Activated CD4-positive, CD25-positive, alpha-beta regulatory T cell treated with anti-CD3 and anti-CD28 coated beads, Interleukin-2, amount 50 U/mL, for 72 hours (primary cell): ENCODE results near the gene PTPRN2.
"Not testable (repeated sequence)": the region's sequence is repeated elsewhere in the genome, so short reads cannot be mapped to it uniquely, and the experiment has no call there.

ENCODE experiments used
- DNase-seq: peaks from one replicate; pipeline ENCODE4 v3.0.0; 2021

Gene PTPRN2

DNA sequence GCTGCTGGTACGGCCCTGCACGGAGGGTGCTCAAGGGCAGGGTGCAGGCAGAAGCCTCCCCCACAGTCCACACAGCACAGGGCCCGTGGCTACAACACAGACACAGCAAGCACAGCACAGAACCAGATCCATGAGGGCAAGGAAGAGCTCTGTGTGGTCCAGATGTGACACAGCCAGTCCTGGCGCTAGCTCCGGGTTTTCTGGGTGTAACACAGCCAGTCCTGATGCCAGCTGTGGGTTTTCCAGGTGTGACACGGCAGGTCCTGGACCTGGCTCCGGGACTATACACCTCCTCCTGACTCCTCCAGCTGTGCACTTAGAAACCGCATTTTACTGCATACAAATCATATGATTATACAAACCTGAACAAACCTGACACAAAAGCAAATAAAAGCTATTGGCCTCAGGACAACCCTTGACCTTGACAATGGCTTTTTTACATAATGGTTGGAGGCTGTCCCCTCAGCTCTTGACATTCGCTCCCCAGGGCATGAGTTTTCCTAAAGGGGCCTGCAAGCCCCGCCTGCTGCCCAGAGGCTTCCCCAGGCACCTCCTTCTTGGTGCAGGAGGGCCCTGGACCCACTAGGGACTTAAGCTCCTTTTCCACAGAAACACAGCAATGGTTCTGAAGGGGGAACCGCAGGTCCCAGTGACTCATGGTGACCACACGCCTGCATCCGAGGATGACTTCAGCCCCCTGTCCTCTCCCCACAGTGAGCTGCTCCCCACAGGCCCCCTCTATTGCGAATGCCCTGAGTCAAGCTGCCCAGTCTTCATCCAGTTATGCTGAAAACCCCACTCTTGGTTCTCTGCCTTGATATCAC, 209.6 kb downstream of the PTPRN2 start:
- no peak for DNase-seq

DNA sequence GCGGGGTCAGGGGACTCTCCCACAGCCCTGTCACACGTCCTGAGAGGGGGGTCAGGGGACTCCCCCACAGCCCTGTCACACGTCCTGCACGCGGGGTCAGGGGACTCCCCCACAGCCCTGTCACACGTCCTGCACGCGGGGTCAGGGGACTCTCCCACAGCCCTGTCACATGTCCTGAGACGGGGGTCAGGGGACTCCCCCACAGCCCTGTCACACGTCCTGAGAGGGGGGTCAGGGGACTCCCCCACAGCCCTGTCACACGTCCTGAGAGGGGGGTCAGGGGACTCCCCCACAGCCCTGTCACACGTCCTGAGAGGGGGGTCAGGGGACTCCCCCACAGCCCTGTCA, 210.8 kb downstream of the PTPRN2 start:
- DNase-seq = not testable (repeated sequence)

DNA sequence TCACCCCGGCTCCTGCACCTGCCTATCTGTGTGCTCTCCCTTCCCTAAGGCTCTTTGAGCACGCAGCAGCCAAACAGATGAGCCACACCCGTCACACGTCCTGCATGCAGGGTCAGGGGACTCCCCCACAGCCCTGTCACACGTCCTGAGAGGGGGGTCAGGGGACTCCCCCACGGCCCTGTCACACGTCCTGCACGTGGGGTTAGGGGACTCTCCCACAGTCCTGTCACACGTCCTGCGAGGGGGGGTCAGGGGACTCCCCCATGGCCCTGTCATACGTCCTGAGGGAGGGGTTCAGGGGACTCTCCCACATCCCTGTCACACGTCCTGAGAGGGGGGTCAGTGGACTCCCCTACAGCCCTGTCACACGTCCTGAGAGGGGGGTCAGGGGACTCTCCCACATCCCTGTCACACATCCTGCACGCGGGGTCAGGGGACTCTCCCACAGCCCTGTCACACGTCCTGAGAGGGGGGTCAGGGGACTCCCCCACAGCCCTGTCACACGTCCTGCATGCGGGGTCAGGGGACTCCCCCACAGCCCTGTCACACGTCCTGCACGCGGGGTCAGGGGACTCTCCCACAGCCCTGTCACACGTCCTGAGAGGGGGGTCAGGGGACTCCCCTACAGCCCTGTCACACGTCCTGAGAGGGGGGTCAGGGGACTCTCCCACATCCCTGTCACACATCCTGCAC, 211.3 kb downstream of the PTPRN2 start:
- not testable (repeated sequence) for DNase-seq

DNA sequence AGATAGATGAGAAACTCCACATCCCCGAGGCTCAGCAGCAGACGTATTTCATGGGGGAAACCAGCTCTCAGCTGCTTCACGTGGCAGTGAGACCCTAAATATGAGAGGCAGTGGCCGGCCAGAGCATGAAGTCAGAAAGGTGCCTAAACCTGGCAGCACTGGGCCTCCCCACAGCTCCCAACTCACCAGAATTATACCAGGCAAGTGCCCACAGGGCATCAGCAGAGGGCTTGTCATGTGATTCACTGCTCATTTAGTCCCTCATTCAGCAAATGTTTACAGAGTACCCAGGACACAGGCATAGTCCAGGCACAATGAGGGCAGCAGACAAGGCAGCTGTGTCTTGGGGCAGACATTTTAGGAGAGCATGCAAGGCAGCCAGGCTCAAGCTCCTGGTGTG, 212.6 kb downstream of the PTPRN2 start:
- no peak for DNase-seq

DNA sequence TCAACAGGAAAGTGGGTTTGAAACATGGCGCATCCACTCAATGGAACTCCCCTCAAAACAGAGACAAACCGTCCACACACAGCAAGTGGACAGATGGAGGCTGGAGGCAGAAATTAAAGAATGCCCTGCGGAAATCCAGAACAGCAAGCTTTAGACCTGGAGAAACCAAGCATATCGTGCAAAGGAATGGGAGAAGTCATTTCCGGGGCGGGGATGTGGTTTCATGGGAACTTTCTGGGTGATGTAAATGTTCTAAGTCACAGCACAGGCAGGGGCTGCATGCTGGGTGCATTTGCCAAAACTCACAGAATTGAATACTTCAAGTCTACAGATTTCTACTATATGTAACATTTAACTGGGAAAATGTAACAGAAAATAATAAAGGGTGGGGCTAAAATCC, 213.0 kb downstream of the PTPRN2 start:
- no peak for DNase-seq

DNA sequence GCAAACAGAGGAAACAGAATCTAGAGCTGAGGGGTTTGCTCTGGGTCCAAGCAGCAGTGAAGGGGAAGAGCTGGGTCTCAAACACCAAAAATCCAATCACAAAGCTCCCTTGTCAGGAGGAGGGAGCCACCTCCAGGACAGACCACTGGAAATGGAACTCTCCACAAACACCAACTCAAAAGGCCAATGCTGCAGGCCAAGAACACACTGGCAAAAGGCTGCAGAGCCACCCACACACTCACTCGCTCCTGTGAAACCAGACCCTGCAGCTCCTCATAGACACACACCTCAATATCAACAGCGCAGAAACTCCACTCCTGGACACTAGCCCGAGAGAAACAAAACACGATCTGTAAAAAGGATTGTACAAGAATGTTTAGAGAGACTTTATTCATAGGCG, 213.5 kb downstream of the PTPRN2 start:
- DNase-seq = no peak

DNA sequence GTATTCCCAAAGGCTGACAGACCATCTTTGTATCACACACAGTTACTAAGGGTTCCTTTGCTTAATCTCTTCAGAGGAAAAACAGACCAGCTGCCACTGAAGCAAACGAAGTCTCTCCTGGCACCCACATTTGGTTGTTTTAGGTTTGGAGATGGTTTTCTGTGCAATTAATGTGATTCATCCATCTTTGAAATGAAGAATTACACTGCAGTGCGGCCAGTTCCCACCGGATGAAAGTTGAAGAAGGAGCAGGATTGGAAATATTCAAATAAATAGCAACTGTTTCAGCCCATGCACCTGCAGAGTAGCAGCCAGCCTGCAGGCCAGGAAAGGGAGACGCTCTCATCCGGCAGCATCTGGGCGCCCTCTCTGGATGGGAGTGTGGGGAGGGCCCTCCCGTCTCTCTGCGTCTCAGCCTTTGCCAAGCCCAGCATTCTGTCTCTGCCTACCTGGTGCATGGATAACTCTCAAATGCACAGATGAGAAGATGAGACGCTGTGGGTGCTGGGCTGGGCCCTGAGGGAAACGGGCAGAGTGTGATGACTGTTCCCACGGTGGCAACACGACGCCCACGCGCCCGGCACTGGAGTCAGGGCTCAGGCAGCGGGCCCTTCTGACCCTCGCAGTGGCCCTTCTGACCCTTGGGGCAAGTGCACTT, 214.0 kb downstream of the PTPRN2 start:
- DNase-seq = no peak

DNA sequence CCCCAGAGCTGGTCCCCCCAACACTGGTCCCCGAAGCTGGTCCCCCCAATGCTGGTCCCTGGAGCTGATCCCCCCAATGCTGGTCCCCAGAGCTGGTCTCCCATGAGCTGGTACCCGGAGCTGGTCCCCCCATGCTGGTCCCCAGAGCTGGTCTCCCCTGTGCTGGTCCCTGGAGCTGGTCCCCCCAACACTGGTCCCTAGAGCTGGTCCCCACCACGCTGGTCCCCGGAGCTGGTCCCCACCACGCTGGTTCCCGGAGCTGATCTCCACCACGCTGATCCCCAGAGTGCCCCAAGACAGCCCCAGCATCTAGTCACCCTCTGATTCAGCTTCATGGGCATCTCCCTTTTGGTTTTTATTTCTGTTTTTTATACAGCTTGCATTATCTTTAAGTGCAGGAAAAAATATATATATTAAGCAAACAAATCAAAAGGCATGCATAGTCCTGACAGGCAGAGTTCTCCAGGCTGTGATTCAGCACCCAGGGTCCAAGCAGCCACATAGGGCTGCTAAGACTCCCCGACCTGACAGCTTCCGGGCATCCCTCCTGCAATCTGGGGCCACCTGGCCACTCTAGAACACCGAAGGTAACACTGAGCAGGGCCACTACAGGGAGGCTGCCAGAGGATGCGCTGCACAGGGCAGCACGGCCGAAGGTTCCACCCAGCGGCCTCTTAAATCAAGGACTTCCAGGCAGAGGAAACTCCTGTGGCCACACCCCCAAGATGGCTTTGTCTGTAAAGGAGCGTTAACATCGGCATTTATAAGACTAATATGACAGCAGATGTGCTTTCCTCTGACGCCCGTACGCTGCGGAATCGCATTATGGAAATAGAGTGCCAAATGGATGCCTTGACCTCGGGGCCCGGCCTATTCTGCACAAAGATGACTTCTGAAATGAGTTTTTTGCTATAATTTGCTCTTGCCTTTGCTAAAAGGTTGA, 215.0 kb downstream of the PTPRN2 start:
- no peak for DNase-seq

DNA sequence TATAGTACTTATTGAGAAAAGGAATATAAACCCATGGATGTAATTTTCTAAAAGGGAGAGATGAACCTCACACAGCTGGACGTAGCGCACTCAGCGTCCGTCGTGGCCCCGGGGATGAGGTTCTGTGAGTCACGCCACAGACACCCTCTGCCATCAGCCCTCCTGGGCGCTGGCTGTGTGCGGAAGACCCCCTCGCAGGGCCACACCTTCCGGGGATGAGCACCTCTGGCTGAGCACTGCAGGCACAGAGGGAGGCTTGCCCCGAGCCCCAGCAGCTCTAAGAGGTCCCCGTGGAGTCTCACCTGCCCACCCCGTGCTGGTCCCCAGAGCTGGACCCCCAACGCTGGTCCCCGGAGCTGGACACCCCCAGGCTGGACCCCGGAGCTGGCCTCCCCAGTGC, 215.8 kb downstream of the PTPRN2 start:
- no peak for DNase-seq

DNA sequence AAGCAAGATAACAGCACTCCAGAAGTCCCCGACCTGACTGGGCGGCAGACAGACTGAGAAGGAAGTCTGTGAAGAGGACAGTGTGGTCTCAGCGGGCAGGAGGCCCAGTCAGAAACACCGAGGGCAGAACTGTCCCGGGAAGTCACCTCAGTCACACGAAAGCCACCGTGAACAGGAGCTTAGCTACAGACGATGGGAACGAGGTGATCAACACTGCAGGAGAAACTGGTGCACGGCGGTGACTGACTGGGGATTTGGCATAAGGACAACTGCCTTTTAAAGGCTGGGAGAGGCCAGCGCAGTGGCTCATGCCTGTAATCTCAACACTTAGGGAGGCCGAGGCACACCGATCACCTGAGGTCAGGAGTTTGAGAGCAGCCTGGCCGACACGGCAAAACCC, 217.8 kb downstream of the PTPRN2 start:
- DNase-seq = no peak

DNA sequence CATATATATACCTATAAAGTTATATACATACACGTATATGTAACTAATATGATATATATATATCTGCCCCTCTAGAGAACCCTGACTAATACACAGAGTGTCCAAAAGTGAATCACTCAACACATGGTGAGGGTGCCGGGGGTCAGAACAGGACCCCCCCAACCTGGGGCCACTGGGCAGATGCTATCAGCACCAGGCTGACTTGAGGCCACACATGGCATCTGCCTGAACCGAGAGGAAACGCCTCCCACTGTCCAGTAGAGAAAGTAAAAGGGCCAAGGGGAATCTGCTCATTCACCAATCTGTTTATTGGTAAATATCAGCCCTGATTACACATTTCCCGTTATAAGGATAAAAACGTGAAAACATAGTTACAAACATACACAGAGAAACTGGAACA, 218.3 kb downstream of the PTPRN2 start:
- DNase-seq = no peak

DNA sequence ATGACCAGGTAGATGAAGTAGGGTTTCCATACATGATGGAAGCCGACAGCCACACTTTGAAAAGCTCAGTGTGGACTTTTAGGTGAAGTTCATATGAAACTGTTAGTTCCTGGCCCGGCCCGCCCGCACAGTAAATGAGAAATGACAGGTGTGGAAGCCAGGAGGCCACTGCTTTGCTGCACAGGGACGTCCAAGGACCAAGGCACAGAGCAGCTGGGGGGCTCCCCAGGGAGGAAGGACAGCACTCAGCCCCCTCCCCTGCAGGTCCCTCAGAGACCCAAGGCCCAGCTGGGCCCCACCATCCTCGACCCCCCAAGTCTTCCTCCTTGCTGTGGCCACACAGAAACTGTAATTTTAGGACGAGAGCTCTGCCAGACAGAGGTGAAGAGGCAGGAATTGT, 219.2 kb downstream of the PTPRN2 start:
- no peak for DNase-seq

DNA sequence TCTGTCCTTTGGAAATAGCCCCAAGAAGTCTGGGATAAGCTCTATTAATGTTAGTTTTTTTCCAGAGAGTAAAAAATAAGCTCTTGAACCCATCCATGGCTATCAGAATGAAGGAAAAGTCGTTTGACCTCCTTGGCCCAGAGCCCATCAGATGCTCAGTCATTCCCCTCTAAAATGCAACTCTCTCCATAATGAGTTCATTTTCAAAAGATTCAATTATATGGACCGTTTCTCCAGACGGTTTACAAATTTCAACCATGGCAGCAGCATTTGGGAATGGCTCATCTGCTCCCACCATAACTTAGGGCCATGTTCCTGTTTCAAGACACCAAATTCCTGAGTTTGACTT, 220.0 kb downstream of the PTPRN2 start:
- DNase-seq = no peak

DNA sequence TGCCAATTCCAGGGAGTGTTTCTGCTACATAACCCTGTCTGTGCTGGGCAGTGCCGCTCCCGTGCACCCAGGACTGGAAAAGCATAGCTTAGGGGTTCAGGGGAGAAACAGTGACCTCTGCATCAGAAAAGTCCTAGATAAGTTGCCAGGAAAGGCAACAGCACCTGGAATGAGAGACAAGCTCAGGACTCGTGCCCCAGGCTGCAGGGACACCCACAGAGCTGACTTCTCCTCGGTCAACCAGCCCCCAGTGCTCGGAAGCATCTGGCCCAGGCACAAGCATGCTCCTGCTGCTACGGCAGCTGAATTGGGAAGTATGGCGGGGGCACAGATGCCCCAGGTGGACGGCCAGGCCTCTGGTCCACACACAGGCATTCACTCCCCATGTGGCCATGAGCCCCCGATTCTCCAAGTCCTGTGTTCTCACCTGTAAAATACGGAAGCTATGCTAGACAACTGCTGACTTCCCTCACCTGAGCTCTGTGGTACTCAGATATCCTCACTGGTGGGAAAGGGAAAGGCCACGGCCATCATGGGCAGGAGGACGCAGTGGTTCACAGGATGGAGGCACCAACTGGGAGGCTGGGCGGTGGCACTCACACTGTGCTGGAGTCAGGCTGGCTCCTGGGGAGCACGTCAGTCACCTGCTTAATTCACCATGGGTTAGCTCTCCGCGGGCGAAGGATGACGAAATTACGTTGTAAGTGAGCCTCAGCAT, 220.5 kb downstream of the PTPRN2 start:
- DNase-seq = no peak

DNA sequence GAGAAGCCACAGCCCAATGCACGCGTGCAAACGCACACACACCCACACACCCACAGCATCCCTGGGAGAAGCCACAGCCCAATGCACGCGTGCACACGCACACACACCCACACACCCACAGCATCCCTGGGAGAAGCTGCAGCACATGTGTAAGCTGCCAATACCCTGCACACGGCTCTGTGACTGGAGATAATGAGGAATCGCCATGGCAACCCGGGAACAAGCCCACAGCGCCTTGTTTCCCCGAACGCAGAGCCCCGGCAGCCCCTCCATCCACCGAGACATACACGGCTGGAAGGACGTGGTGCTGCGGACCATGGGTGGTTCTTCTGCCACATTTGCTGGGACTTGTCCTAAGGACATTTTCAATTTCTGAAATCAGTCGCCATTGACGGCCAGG, 221.3 kb downstream of the PTPRN2 start:
- no peak for DNase-seq

DNA sequence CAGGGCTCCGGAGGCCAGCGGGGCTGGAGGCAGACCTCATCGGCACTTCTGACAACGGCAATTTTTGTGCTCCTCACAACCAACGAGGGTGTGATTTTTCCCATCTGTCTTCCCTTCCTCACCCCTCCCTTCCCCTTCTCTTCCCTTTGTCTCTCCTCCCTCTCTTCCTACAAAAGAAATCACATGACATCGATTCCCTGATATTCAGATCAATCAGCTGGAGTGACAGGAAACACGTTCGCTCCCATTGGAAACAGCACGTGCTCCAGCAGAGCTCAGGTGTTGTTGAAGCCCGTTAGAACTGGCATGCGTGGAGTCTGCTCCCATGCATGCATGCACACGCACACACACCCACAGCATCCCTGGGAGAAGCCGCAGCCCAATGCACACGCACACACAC, 222.4 kb downstream of the PTPRN2 start:
- DNase-seq = no peak

DNA sequence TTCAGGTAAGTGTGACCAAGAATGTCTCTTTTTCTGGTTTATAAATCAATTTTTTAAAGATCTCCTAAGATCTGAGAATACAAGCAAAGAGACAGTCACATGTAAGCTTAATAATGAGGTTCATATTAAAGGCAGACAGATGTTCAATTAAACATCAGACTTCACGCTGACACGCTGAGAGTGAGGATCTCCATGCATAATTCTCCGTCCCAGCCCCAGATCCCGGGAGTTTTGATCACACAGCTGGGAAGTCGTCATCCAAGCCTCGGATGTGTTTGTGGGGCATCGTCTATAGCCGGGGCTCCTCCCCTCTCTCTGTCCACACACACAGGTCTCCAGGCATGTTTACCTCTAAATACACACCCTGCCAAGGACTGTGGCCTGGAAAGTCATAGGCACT, 223.2 kb downstream of the PTPRN2 start:
- DNase-seq = no peak

DNA sequence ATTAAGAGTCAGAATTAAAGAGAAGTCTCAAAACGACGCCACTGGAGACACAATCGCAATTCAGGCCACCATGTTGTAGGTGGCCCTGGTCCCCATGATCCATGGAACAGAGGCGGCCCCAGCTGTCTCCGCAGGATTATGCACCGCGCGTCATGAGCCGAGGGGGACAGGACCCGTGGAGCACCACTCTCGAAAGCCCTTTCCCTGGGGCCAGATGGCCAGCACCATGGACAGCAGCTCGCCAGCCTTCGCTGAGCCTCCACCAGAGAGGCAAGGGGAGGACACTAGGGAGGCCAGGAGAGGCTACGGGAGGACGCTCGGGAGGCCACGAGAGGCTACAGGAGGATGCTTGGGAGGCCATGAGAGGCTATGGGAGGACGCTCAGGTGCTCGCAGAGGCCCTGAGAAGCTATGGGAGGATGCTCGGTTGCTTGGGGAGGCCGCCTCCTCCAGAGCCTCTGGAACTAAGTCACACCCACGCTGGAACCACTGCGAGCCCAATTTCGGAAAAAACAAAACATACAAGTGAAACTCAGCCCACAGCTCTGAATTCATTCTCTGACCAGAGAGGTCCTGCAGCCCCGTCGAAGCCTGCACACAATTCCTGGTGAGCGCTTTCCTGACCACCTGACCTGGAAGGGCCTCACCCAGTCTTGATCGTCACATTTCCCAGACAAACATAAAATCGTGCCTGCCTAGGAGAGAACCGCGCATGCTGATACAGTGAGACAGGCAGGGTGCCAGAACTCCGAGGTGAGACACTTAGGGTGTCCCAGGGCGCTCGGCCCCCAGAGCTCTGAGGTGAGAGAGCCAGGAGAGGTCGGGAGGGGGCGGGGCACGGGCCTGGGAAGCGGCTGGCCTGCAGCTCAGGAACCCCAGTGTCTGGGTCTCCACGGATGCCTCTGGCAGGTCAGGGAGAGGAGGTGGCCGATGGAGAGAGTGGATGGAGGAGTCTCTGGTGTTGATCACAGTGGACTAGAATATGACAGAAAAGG, 224.4 kb downstream of the PTPRN2 start:
- no peak for DNase-seq

DNA sequence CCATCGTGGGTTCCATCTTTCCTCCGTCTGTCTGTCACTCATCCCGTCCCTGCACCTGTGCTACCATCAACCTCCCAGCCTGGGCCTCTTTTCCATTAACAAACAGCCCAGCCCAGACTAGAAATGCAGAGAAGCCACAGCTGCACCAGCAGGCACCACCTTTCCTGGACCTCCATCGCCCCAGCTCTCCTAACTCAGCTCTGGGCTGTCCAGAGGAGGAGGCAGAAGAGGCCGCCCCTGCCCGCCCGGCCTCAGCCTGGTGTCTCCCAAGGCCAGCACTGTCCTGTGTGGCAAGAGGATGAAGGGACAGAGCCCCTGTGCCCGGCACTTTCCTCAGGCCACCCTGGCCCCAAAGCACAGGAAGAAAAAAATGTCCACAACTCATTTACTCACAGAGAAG, 225.6 kb downstream of the PTPRN2 start:
- DNase-seq = no peak

DNA sequence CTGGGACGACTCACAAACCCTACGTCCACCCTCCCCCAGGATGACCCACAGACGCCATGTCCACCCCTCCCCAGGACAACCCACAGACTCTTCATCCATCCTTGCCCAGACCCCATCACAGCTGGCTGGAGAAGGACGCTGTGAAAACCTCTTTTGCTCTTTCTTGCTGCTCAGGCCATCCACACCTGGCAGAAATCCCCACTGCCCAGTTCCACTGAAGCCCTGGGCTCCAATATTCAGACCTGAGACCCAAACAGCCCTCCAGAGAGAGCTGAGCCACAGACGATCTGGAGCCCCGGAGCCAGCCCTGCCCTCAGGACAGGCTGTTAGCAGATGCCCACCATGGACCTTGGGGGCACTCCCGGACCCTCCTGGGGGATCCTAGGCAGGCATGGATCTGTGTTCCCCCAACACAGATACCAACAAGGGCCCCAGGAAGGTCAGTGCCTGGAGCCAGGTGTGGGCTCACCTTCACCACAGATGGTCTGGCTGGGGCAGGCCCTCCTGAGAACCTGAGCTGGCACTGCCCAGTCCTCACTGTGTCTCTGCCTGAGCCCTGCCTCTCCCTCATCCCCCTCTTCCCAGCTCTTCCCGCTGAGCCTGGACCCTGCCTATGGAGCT, 226.2 kb downstream of the PTPRN2 start:
- no peak for DNase-seq
